OCI-LY3 (cell line): ENCODE data around the gene B4GALT7.

ENCODE experiments used
- H2AFZ ChIP-seq: fragments of 200-600, 300-600 bp; shearing (Covaris generic); 2 replicates; pipeline ENCODE4 v1.6.0; 2014; ENCODE audit warnings: antibody characterized with exemption, low read depth, low read length
- H3K27ac ChIP-seq: fragments of 200-600, 300-600 bp; sonication (generic); 2 replicates; pipeline ENCODE4 v1.5.1; 2014; ENCODE audit warnings: mild to moderate bottlenecking, low read length, moderate library complexity, mixed read lengths
- H3K27me3 ChIP-seq: fragments of 200-600, 300-600 bp; sonication (generic); 2 replicates; pipeline ENCODE4 v1.6.1; 2014; ENCODE audit warnings: low read depth, low read length, mixed read lengths
- H3K36me3 ChIP-seq: fragments of 200-600, 300-600 bp; sonication (generic); replicated peaks from 2 replicates; pipeline ENCODE3; 2014; ENCODE audit warnings: low read depth, low read length, mixed read lengths
- H3K4me1 ChIP-seq: fragments of 300-600, 200-600 bp; sonication (generic); 2 replicates; pipeline ENCODE4 v1.6.1; 2014; ENCODE audit warnings: low read length, mixed read lengths
- H3K4me2 ChIP-seq: fragments of 200-600, 300-600 bp; sonication (generic); 2 replicates; pipeline ENCODE4 v1.6.1; 2014; ENCODE audit warnings: low read length, mixed read lengths
- H3K4me3 ChIP-seq: fragments of 300-600, 200-600 bp; sonication (generic); 2 replicates; pipeline ENCODE4 v1.5.1; 2014; ENCODE audit warnings: antibody characterized with exemption, mild to moderate bottlenecking, low read length, moderate library complexity
- H3K79me2 ChIP-seq: fragments of 300-600, 200-600 bp; shearing (Covaris generic); 2 replicates; pipeline ENCODE4 v1.6.1; 2014; ENCODE audit warnings: mild to moderate bottlenecking, low read length, mixed read lengths
- H3K9ac ChIP-seq: fragments of 300-600, 200-600 bp; shearing (Covaris generic); 2 replicates; pipeline ENCODE4 v1.6.0; 2014; ENCODE audit warnings: mild to moderate bottlenecking, low read length, moderate library complexity
- H3K9me3 ChIP-seq: fragments of 200-600, 300-600 bp; shearing (Covaris generic); 2 replicates; pipeline ENCODE4 v1.6.1; 2014; ENCODE audit warnings: low read length, mixed read lengths; ENCODE audit not compliant: insufficient read depth
- H4K20me1 ChIP-seq: fragments of 200-600, 300-600 bp; sonication (generic); 2 replicates; pipeline ENCODE4 v1.6.1; 2016; ENCODE audit warnings: low read length, mixed read lengths; ENCODE audit not compliant: insufficient read depth
- EZH2phosphoT487 ChIP-seq: fragments of 200-600 bp; shearing (Covaris generic); IDR thresholded peaks from 2 replicates; pipeline ENCODE4 v1.6.1; 2018; ENCODE audit warnings: antibody characterized with exemption, mixed run types, low read depth
- TF ChIP-seq, protein P1 (sequence below): fragments of 200-600, 300-600 bp; sonication (generic); IDR thresholded peaks from 2 replicates; pipeline ENCODE4 v1.5.1; 2014; ENCODE audit warnings: antibody characterized with exemption, low read length, low read depth

Gene B4GALT7

DNA sequence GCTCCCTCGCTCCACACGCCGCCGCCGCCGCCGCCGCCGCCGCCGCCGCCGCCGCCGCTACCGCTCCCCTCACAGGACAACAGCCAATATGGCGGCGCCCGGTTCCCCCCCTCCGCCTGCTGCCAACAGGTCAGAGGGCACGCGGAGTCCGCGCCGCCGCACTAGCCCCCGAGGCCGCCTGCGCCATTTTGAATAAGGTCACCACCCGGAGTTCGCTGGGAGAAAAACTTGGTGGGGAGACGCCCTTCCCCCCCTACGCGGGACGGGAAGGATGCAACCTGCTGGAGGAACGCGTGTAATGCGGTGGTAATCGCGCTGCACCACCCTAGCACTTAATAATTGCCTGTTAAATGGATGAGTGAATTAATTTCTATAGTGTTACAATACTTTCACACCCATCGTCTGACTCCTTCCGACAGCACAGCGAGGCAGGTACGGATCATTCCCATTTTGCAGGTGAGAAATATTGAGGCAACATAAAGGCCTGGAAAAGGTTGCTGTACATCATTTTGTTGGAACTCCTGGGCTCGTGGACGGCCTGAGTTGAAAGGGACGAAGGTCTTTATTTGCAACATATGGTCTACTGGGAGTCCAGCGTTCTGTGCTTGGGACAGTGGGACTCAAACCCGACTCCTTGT is 45.3 kb upstream of the B4GALT7 start, which contains the start of gene FAM193B:
Gene FAM193B, minus strand, starts transcription at position 90 of the 638 bp plus-strand sequence. CDS start 105 bp downstream, outside the sequence.
- Histone ChIP-seq H3K27ac (no peak within 1 kb of the TSS), H3K4me2 (peak within 1 kb of the TSS; percentile 94)

DNA sequence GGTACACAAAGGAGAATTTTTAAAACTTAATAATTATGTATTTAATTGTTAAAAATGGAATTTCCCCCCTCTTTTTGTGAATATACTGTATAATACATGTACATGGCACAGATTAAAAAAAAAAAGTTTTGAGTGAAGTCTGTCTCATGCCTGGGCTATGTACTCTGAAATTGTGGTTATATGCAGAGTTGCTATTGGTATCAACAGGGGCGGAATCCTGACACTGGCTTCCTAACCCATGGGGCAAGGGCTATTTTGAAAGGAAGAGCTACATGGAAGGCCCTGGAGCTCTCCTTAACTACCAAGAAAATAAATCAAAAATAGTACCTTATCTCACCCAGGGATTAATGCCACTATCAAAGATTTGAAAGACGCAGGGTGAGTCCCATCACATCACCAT is 44.7 kb upstream of the B4GALT7 start:
- H3K9ac ChIP-seq = peak overlapping the region; percentile 71; the same call in 1 of the 2 replicates
- H3K36me3 ChIP-seq = peaks cover 15% of the 10 kb centered on the region
- peaks cover 9% of the 10 kb centered on the region for H3K4me1 ChIP-seq
- H3K4me2 ChIP-seq = peak overlapping the region; percentile 86
- H3K27ac ChIP-seq = no peak overlapping the region
- peaks cover 34% of the 10 kb centered on the region for H3K79me2 ChIP-seq
- no peaks in the 10 kb centered on the region for H3K9me3 ChIP-seq
- H3K27me3 ChIP-seq = no peaks in the 10 kb centered on the region
- peak overlapping the region; percentile 98; the same call in 1 of the 2 replicates for H2AFZ ChIP-seq
- no peak for TF ChIP-seq EZH2phosphoT487
- TF ChIP-seq, protein P1, sequence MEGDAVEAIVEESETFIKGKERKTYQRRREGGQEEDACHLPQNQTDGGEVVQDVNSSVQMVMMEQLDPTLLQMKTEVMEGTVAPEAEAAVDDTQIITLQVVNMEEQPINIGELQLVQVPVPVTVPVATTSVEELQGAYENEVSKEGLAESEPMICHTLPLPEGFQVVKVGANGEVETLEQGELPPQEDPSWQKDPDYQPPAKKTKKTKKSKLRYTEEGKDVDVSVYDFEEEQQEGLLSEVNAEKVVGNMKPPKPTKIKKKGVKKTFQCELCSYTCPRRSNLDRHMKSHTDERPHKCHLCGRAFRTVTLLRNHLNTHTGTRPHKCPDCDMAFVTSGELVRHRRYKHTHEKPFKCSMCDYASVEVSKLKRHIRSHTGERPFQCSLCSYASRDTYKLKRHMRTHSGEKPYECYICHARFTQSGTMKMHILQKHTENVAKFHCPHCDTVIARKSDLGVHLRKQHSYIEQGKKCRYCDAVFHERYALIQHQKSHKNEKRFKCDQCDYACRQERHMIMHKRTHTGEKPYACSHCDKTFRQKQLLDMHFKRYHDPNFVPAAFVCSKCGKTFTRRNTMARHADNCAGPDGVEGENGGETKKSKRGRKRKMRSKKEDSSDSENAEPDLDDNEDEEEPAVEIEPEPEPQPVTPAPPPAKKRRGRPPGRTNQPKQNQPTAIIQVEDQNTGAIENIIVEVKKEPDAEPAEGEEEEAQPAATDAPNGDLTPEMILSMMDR = no peak
- H4K20me1 ChIP-seq = peaks cover 12% of the 10 kb centered on the region; the same call in 1 of the 2 replicates
- H3K4me3 ChIP-seq = peak overlapping the region; percentile 87

More for the DNA sequence above, 45.3 kb upstream of the B4GALT7 start, which contains the start of gene FAM193B:
- no peak for TF ChIP-seq EZH2phosphoT487
- TF ChIP-seq, protein P1 = no peak
- Histone ChIP-seq H3K79me2 (peaks cover 36% of the 10 kb centered on the region), H3K4me3 (peak within 1 kb of the TSS; percentile 97), H3K4me1 (peaks cover 9% of the 10 kb centered on the region), H4K20me1 (peaks cover 13% of the 10 kb centered on the region; the same call in 1 of the 2 replicates), H3K9me3 (no peaks in the 10 kb centered on the region), H2AFZ (peak within 1 kb of the TSS; percentile 98), H3K36me3 (peaks cover 15% of the 10 kb centered on the region), H3K27me3 (no peaks in the 10 kb centered on the region), H3K9ac (peak within 1 kb of the TSS; percentile 85)

DNA sequence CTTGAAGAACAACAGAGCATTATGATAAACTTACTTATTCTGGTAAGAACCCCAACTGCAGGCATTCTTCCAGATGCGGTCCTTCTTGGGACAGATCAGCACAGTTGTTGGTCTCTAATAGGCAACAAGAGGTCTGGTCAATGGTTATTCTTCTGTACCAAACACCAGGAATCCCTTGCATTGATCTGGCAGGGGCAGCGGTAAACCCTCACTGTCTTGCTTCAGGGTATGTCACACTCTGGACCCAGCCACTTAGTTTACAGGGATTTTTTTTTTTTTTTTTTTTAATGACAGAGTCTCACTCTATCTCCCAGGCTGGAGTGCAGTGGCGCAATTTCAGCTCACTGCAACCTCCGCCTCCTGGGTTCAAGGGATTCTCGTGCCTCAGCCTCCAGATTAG is 44.3 kb upstream of the B4GALT7 start:
- Histone ChIP-seq H3K79me2 (peaks cover 29% of the 10 kb centered on the region), H2AFZ (no peak overlapping the region), H3K27me3 (no peaks in the 10 kb centered on the region), H3K27ac (no peak overlapping the region), H3K36me3 (peaks cover 15% of the 10 kb centered on the region), H3K4me2 (no peak overlapping the region), H3K9me3 (no peaks in the 10 kb centered on the region), H3K4me3 (no peak overlapping the region), H4K20me1 (peaks cover 8% of the 10 kb centered on the region; the same call in 1 of the 2 replicates), H3K9ac (no peak overlapping the region), H3K4me1 (peaks cover 9% of the 10 kb centered on the region)
- no peak for TF ChIP-seq EZH2phosphoT487

DNA sequence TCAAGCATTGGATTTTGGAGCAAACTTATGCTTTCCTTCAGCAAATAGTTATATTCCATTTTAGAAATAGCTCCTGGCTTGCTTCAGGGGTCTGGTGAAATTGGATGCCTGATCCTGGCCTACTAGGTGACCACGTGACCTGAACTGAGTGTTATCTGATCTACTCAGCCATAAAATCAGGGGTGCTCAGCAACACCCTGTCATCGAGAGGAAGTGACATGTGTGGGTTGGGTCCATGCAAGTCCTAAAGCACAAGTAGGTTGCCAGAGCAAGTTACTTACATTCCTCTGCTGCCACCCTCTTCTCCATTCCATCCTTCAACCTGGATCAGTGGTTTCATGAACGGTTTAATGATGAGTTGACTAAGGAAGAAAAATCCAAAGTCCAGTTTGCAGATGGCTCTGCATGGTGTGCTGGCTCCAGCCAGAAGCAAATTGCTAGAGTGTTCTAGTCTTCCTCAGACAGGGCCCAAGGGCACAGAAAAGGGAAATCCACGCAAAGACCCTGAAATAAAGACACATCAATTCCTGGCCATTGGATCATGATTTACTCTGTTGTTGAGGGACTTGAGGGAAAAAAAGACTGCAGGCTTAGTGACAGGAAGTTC is 42.8 kb upstream of the B4GALT7 start:
- H3K4me2 ChIP-seq = no peak overlapping the region
- H3K27ac ChIP-seq = no peak overlapping the region
- TF ChIP-seq, protein P1 = no peak
- TF ChIP-seq EZH2phosphoT487 = no peak
- H3K27me3 ChIP-seq = no peaks in the 10 kb centered on the region
- peaks cover 6% of the 10 kb centered on the region for H3K36me3 ChIP-seq
- H3K4me3 ChIP-seq = no peak overlapping the region
- H3K79me2 ChIP-seq = peaks cover 21% of the 10 kb centered on the region
- H3K4me1 ChIP-seq = peaks cover 9% of the 10 kb centered on the region
- H3K9ac ChIP-seq = no peak overlapping the region
- H3K9me3 ChIP-seq = no peaks in the 10 kb centered on the region
- peaks cover 8% of the 10 kb centered on the region; the same call in 1 of the 2 replicates for H4K20me1 ChIP-seq
- H2AFZ ChIP-seq = no peak overlapping the region
